ENCODE measurements around the gene GLIS1. TPM values are rescaled to one million over a fixed set of nuclear protein-coding genes. Genes with fewer than 3 reads are reported as not detected.
A peak's percentile ranks its signal among the peaks of the same experiment; 100 is the strongest.

Gene GLIS1
- total RNA-seq, 1 experiment from 2014 or later: 1.7 TPM

GRCh38 chr1:53740621-53741105 lies 1.7 kb upstream of the GLIS1 start:
- Histone ChIP-seq H3K79me2 (ENCODE audit: low read length) (0 out of 2 replicates have a peak, but pooled peaks cover 7% of the 10 kb centered on the region), H3K9me2 (replicated peaks; ENCODE audit: low read length) (no peaks in the 10 kb centered on the region), H3K9me3 (ENCODE audit: low read length) (no peaks in the 10 kb centered on the region), H3K4me1 (ENCODE audit: insufficient read depth, low read length) (peaks cover 33% of the 10 kb centered on the region), H3F3A (ENCODE audit: low read length, unreplicated experiment) (peaks cover 4% of the 10 kb centered on the region), H3K27ac (ENCODE audit: low read length) (peak overlapping the region; percentile 83), H3K36me3 (ENCODE audit: low read depth, low read length) (no peaks in the 10 kb centered on the region), H3K4me2 (ENCODE audit: low read length) (peak overlapping the region; percentile 97), H2AFZ (ENCODE audit: low read length) (peak overlapping the region; percentile 58; the same call in 1 of the 2 replicates), H3K9ac (ENCODE audit: low read length) (peak overlapping the region; percentile 82), H3K27me3 (ENCODE audit: low read length) (no peaks in the 10 kb centered on the region), H4K20me1 (ENCODE audit: low read length) (no peaks in the 10 kb centered on the region), H3K4me3 (ENCODE audit: low read length) (no peak overlapping the region)
- peak; percentile 35 for ATAC-seq
- ChIA-PET CTCF (interaction anchor here (0.5 kb wide), 1 partner anchor 12 kb away, joined by 3 read pairs; no protein-coding TSS in a partner anchor), POLR2A (ENCODE audit: unreplicated experiment) (no interaction called here)
- intact Hi-C loops (cut with micrococcal nuclease): no loop called here
- DNase-seq: peak; percentile 74
- no peak for TF ChIP-seq EZH2phosphoT487 (IDR thresholded peaks at IDR 0.05; ENCODE audit: borderline replicate concordance, low read length)
- no peak for TF ChIP-seq EZH2 (IDR thresholded peaks at IDR 0.05; ENCODE audit: low read length, unreplicated experiment)
- no peak for TF ChIP-seq CTCF (conservative IDR thresholded peaks at IDR 0.05; ENCODE audit: low read depth, low read length)
- BruUV-seq (replicated peaks): no TSS peak

- Histone ChIP-seq H3K4me1 (ENCODE audit: insufficient read depth, low read length) (peaks cover 54% of the 10 kb centered on the region), H4K20me1 (ENCODE audit: low read length) (no peaks in the 10 kb centered on the region), H3K36me3 (ENCODE audit: low read depth, low read length) (no peaks in the 10 kb centered on the region), H3K27me3 (ENCODE audit: low read length) (no peaks in the 10 kb centered on the region), H3F3A (ENCODE audit: low read length, unreplicated experiment) (peaks cover 8% of the 10 kb centered on the region), H3K79me2 (ENCODE audit: low read length) (0 out of 2 replicates have a peak, but pooled peaks cover 7% of the 10 kb centered on the region), H3K9me2 (replicated peaks; ENCODE audit: low read length) (no peaks in the 10 kb centered on the region), H3K9me3 (ENCODE audit: low read length) (no peaks in the 10 kb centered on the region), H3K4me3 (ENCODE audit: low read length) (peak overlapping the region; percentile 73), H3K4me2 (ENCODE audit: low read length) (peak overlapping the region; percentile 91), H2AFZ (ENCODE audit: low read length) (peak overlapping the region; percentile 90), H3K9ac (ENCODE audit: low read length) (peak overlapping the region; percentile 79), H3K27ac (ENCODE audit: low read length) (no peak overlapping the region)
- ChIA-PET POLR2A (ENCODE audit: unreplicated experiment) (no interaction called here), CTCF (no interaction called here)
- intact Hi-C loops (cut with micrococcal nuclease): loop anchor here (5.0 to 10.0 kb wide), 2 partner anchors 99 to 144 kb away; partner anchors contain the start of gene NDC1
- BruUV-seq (replicated peaks): no TSS peak
- DNase-seq (no peak), ATAC-seq (no peak)
- no peak for TF ChIP-seq CTCF (conservative IDR thresholded peaks at IDR 0.05; ENCODE audit: low read depth, low read length)
- TF ChIP-seq EZH2phosphoT487 (IDR thresholded peaks at IDR 0.05; ENCODE audit: borderline replicate concordance, low read length): no peak
- no peak for TF ChIP-seq EZH2 (IDR thresholded peaks at IDR 0.05; ENCODE audit: low read length, unreplicated experiment)
Observed at GRCh38 chr1:53738205-53739108, 507 bp downstream of the GLIS1 start.
